NCI-H2081 (cell line): ENCODE data around the gene SAFB.

ENCODE experiments used
- DNase-seq, 2 experiments: peaks; one replicate each; lab custom pipeline; 2025; lab: John Stamatoyannopoulos, UW

SAFB gene

DNA sequence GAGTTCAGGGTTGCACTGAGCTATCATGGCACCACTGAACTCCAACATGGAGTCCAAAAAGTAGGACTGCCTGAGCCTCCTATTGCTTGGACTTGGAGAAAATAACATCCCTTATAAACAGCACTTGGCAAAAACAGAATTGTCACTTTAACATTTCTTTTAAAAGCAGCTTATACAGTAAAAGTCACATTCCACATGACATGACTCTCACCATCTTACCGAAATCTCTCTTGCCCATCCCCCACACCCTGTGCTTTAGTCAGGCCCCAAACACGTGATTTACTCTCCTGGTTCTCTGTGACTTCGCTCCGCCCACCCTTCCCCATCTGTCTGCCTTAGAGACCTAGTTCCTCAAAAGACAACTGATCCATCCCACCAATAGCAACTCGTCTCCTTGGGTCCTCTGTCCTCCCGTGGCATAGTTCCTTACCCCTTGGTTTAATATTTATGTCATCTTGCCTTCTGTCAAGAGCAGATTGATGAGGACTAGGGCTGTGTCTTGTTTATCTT is 4.6 kb downstream of the SAFB start:
- no peak for DNase-seq

DNA sequence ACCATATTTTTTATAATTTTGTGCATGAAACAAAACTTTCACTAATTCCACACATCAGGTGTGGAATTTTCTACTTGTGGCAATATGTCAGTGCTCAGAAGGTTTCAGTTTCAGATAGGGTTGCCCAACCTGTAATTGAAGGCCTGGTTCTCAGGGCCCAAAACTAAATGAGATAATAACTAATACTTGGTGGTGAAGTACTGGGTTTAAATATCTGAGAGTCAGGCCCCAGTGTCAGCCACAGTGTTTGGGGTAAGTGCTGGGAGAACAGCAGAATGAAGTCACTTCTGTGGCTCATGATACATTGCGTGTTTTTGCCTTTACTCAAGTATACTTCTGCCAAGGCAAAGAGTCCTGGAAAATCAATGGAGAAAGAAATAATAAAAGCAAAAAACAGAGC is 5.6 kb downstream of the SAFB start:
- DNase-seq = no peak

GRCh38 chr19:5628919-5629481 is 6.1 kb downstream of the SAFB start:
- DNase-seq = no peak

GRCh38 chr19:5631567-5632240 is 8.8 kb downstream of the SAFB start:
- no peak for DNase-seq

- no peak for DNase-seq
Measured at GRCh38 chr19:5632241-5632612, 9.3 kb downstream of the SAFB start.

DNA sequence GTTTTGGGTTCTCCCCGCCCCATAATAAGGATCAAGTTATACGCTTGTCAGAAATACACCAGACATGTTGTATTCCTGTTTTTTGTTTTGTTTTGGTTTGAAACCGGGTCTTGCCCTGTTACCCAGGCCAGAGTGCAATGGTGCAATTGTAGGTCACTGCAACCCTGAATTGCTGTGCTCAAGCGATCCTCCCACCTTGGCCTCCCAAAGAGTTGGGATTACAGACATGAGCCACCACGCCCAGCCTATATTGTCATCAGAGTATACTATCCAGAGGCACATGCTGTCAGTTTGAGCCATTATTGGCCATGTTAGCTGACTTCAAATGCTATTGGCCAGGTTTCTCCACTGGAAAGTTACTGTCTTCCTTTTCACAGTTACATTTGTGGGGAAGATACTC is 9.8 kb downstream of the SAFB start:
- no peak for DNase-seq

GRCh38 chr19:5635427-5635826 is 12.5 kb downstream of the SAFB start:
- no peak for DNase-seq

GRCh38 chr19:5637971-5638370 is 15.1 kb downstream of the SAFB start:
- no peak for DNase-seq

DNA sequence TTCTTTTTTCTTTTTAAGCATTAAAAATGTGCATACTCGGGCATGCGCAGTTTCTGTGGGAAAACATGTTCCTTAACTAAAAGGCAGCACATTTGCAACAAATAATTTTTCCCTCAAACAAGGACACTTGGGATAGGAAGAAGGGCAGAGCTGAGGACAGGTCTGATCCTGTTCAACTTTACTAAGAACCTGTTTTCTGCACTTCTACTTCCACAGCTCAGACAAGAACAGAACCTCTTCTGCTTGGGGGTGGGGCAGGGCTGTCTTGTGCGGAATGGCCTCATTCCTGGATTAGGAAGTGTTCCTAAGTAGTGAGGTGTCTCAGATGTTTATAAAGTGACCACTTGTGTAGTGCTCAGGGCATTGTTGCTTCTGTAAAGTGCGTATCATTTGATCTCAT is 18.3 kb downstream of the SAFB start:
- no peak for DNase-seq

DNA sequence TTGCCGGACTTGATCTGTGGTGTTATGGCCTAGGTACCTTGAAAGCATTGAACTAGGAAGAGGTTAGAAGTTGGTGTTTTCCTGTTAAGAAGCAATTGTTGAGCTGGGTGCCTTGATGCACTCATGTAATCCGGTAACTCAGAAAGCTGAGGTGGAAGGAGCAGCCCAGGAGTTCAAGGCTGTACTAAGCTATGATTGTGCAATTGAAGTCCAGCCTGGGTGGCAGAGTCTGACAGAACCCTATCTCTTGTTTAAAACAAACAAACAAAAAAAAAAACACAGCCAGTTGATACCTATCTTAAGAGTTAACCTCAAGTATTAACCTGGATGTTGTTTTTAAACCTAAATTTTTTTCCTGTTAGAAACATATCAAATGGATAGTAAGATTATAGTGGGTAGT is 19.3 kb downstream of the SAFB start:
- no peak for DNase-seq

GRCh38 chr19:5643060-5643459 is 20.2 kb downstream of the SAFB start:
- no peak for DNase-seq

DNA sequence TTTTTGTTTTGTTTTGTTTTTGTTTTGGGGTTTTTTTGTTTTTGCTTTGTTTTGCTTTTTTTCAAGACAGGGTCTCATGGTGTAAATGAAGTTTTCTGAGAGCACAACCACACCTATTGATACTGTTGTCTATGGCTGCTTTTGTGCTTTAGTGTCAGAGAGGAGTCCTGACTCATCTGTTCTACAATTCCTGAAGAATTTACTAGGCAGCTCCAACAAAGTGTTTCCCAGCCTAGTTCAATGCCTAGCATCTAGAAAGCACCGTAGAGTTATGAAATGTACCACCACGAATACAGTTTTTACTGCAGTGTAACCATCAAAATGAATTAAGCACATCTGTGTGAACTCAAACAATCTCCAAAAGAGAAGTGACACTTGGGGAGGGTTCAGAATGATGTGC is 21.2 kb downstream of the SAFB start:
- no peak for DNase-seq

DNA sequence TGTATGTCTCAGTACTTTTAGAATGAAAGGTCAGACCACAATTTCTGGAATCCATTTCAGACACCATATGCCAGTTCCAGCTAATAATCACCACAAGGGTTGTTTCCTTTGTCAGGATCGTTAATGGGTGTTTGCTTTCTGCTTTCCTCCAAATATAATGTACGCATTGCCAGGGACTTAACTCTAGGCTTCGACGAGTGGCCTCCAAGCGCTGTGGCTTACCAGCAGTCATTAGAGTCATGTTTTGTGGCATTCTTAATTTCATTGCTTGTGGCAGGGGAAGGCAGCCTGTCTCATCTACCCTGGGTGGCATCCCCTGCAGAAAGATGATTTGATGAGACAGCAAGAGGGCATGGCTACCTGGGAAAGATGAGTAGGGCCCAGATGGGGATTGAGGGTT is 22.5 kb downstream of the SAFB start:
- DNase-seq = peak; percentile 66 to 89

- DNase-seq = no peak
Measured at GRCh38 chr19:5646703-5647102, 23.8 kb downstream of the SAFB start.

DNA sequence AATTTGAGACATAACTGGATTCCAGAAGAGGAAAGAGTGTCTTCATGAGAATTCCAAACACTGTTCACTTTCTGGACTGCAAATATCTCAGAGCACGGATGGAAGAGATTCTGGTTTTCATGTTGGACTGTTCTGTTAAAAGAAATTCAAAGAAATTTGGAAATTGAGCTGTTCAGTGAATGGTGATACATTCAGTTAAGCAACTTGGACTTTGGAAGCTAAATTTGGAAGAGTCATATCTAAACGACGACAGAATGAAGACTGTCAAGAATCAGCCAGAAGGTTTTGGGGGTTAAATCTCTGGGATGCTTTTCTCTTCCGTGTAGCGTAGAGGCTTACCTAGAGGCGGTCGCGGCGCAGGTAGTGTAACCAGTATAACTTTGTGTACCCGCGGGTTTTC is 25.6 kb downstream of the SAFB start:
- DNase-seq = no peak

DNA sequence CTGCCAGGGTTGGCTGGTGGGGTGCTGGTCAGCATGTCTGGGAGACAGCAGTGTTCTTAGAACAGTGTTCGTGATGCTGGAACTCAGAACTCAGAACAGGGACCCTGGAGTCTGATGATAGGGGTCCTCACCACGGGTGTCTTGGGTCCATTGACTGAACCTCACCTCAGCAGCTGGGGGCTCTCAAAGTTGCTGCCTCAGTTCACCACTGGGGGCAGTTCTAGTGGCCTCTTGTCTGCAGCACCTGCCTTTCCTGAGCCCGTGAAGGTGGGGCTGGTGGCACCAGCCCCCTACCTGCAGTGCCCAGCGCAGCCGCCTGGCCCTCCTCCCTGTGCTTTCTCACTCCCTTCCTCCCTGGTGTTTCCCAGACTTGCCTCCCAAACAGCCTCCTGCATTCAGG is 28.5 kb downstream of the SAFB start:
- no peak for DNase-seq

GRCh38 chr19:5652261-5652660 is 29.4 kb downstream of the SAFB start:
- DNase-seq = no peak

DNA sequence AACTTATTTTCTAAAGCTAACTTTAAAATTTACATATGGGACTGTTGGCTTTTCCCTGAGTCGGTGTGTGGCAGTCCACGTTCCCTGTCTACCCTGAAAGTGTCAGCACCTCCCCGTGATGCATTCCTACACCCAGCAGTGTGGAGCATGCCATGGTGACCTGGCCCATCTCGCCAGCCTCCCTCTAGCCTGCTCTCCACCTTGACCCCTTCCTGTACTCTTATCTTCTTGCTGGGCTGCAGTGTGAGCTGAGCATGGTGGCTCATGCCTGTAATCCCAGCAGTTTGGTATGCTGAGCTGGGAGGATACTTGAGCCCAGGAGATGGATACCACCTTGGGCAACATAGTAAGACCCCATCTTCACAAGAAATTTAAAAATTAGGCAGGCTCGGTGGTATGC is 32.0 kb downstream of the SAFB start:
- no peak for DNase-seq

GRCh38 chr19:5655412-5655811 is 32.5 kb downstream of the SAFB start:
- no peak for DNase-seq

- DNase-seq = no peak
Measured at GRCh38 chr19:5661483-5661882, 38.6 kb downstream of the SAFB start.

GRCh38 chr19:5663904-5664303 is 41.0 kb downstream of the SAFB start:
- no peak for DNase-seq

DNA sequence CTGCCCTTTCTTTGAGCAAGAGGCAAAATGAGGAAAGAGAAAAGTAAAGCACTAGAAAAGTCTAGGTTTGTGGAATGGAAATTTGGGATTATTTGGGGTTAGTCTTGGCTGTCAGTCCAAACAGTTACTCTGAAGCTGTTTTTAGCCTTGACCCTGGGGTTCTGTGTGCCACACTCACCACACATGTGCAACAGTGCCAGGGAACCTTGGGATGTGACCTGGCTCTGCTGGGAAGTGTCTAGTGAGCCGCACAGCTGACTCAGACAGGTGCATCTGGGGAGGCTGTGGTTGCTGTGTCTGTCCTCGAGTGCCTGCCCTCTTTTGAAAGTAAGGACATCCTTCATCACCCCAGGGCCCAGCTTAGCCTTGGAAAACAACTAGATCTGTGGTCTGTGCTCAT is 41.6 kb downstream of the SAFB start:
- no peak for DNase-seq

- DNase-seq = no peak
Measured at GRCh38 chr19:5665781-5666513, 43.1 kb downstream of the SAFB start.
